NCI-H510A (cell line): ENCODE data around the gene ZNF141.
"Not testable (repeated sequence)": the region's sequence is repeated elsewhere in the genome, so short reads cannot be mapped to it uniquely, and the experiment has no call there.

Source experiments
- DNase-seq: peaks from one replicate; lab custom pipeline; 2025; lab: John Stamatoyannopoulos, UW

ZNF141 gene

DNA sequence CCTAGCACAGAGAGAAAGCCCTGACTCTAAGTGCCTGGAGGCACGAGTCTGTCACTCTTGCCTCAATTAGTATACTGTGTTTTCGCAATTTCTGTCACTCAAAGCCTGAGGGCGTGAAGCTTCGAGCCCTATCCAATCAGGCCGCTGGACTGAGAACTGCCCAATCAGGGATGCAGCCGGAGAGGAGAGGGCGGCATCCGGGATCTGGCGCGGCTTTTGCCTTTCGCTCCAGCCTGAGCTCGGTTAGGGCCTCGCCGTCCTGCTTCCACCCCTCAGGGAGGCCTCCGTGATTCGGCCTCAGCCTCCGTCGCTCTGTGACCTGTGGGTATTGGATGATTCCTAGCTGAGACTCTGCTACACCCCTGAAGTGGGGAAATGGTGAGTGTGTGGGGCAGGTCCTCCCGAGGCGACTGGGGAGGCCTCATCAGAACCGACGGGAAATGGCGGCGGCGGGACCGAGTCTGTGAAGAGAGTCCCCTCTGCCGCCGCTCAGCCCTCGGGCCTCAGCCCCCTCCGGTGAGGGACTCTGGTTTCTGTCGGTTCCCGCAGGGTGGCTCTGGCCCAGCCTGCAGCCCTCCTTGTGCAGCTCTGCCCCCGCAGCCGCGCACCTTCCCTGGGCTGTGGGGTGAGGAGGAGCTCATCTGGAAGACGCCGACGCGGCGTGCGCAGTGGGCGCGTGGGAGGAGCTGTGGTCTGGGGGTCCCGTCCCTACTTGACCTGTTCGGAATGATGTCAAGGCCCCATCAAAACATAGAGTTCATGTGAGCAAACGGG lies 48.5 kb downstream of the ZNF141 start:
- no peak for DNase-seq

DNA sequence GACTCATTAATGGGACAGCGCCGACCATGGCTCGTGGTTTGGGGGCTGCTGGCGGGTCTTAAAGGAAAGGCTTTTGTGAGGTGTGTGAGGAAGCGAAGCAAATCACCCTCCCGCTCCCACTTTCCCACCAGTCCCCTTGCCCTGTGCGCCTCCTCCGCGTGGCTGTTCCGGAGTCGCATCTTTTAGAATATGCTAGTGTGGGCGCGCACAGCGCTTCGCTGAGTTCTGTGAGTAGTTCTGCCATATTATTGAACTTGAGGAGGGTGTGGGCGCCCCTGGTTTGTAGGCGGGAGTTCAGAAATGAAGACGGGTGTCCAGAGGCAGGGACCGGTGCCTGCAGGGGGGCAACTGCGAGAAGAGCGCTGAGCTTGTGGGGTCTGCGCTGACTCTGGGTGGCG lies 49.1 kb downstream of the ZNF141 start:
- no peak for DNase-seq

DNA sequence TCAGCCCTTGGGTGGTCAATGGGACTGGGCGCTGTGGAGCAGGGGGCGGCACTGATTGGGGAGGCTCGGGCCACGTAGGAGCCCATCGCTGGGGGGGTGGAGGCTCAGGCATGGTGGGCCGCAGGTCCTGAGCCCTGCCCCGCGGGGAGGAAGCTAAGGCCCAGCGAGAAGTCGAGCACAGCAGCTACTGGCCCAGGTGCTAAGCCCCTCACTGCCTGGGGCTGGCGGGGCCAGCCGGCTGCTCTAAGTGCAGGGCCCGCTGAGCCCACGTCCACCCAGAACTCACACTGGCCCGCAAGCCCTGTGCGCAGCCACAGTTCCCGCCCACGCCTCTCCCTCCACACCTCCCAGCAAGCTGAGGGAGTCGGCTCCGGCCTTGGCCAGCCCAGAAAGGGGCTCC lies 66.4 kb downstream of the ZNF141 start:
- DNase-seq: no peak

DNA sequence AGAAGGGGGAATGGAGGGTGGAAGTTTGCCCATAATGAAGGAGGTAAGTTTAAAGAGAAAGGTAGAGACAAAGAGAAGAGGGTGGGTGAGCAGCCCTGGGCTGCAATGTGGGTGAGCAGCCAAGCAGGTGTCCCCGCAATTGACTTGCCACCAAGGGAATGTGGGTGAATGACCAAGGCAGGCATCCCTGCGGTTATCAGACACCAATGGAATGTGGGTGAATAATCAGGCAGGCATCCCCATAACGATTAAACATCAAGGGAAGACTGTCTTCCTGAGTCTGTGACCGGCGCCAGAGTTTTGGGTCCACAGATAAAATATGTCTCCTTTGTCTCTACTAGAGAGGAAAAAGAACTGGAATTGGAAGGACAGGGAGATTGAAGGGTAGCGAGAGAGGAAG lies 70.7 kb downstream of the ZNF141 start:
- DNase-seq: not testable (repeated sequence)

DNA sequence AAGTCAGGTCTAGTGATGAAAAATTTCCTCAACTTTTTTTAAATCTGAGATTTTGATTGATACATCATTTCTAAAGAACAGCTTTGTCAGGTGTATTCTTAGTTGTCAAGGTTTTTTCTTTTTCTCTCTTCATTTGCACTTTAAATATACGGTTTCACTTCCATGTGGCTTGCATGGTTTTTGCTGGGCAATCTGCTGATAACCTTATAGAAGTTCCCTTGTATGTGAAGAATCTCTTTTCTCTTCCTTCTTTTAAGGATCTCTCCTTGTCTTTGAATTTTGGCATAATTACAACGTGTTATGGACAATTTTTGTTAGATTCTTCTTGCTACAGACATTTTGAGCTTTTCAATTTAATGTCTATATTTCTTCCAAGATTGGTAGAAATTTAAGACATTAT lies 85.0 kb downstream of the ZNF141 start:
- no peak for DNase-seq
